HG03469 (cell line): ENCODE results near the gene DLGAP1.
"Not testable (repeated sequence)": the region's sequence is repeated elsewhere in the genome, so short reads cannot be mapped to it uniquely, and the experiment has no call there.

Source experiments
- ATAC-seq: cut with Tn5 transposase; IDR thresholded peaks from one replicate; pipeline ENCODE4 v1.9.1; 2021; ENCODE audit warnings: mild to moderate bottlenecking, moderate library complexity, moderate number of reproducible peaks; ENCODE audit not compliant: unreplicated experiment

Gene DLGAP1

DNA sequence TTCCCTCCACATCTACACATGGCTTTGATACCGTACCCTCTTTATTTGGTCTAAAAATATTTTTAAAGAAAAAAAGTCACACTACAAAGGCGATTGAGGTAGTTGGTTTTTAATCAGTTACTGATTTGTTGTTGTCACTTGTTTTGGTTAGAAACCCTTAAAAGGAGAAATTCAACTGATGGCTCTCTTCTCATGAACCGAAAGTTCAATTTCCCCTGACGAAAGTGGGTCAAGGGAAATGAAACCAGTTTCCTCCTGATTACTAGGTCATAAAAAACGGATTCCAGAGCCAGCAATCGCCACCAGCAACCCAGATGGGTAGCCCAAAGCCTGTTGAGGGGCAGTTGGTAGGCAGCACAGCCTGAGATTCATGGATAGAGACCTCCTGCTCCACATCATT is 63.2 kb downstream of the DLGAP1 start:
- ATAC-seq = no peak

DNA sequence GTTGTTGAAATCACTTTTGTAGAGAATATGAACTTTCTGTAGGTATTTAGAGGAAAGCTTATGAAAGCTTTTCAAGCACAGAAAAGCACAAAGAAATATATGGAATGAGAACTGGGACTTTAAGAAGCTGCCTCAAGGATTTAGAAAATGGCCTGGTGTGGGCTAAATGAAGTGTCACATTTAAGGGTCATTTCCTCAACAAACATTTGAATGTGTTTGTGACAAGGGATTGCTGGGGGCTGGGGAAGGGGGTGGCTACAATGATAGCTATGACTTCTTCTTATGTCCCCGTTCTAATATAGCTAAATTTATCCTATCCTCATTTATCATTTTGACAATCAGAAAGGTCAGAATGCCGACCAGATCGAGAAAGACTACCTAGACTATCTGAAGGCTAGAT is 69.2 kb downstream of the DLGAP1 start:
- ATAC-seq = no peak

DNA sequence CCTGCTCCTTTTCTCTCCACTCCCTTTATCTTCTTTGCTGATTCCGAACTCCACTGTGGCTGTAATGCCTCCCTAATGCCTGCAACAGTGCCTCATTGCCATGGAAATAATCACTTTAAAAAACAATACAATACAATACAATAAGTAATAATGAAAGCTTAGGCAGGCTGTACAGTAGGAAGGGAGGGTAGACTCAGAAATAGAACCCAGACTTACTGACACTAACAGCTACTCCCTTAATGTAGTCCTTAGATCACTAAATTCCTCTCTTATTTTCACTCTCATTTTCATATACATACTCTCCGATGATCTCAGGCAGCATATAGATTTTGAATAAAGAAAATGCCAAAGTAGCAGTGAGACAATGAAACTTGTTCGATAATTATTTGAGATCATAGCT is 70.2 kb downstream of the DLGAP1 start:
- no peak for ATAC-seq

DNA sequence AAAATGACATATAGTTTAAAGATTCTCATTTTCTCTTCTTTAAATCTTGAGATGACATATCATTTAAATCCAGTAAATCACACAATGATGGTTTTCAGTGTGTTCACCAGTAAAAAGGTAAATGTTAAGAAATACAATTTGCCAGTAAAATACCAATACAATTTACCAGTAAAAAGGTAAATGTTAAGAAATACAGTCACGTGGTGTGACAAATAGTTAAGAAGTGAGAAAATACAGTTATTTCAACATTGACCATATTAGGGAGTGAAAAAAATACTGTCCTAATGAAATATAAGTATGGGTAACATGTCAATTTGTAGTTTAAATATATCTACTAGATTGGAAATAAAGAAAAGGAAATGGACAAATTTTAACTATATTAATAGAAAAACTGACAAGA is 80.5 kb downstream of the DLGAP1 start:
- no peak for ATAC-seq

DNA sequence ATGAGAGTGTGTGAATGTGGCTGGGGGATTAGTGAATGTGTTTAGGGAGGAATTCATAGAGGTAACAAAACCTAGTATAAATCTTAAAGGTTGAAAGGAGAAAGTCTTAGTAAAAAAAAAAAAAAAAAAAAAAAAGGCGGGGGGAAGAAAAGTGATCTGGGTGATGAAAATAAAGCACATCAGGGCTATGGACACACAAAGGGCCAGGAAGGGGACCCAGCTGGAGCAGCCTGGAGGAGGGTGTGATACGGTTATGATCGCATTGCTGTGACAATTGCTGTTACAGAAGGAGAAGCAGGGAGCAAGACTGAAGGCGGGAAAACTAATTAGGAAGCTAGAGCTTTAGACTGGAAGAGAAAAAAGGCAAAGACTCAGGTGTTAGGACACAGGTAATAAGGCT is 85.4 kb downstream of the DLGAP1 start:
- ATAC-seq = no peak

DNA sequence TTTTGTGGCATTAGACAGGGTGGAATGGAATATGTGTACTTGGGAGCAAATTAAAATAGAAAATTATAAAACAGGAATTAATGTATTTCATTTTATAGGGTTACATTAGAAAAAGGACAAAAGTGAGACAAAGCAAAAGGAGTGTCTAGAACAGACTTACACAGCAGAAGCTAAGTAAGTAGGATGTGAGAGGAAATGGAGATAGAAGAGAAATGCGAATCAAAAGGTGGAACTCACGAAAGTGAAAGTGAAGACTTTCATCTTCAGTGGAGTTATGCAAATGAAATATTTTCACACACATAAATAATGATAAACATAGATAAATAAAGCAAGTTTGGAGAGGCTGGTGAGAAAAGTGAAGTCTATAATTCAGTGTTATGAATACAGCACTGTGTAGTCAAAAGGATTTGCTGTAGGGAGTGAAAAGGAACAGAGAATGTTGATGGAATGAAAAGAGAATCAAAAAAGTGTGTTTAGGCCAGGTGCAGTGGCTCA is 94.8 kb downstream of the DLGAP1 start:
- no peak for ATAC-seq

DNA sequence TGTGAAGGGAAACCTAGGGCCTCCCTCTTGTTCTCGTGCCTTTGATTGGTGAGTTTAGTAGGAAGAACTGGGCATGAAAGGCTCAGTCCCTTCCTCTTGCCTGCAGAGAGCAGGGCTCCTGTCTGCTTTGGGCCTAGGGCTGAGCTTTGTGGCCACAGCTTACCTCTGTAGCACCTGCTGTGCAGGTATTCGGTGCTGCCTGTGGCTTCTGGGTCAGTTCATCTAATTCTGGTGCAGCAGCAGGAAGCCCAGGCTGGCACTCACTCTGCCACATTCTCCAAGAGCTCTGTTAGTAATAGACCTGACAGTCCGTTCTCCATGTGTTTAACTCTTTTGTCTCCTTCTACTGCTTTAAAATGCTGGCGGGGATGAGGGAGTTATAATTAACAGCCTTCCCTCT is 96.5 kb downstream of the DLGAP1 start:
- no peak for ATAC-seq

DNA sequence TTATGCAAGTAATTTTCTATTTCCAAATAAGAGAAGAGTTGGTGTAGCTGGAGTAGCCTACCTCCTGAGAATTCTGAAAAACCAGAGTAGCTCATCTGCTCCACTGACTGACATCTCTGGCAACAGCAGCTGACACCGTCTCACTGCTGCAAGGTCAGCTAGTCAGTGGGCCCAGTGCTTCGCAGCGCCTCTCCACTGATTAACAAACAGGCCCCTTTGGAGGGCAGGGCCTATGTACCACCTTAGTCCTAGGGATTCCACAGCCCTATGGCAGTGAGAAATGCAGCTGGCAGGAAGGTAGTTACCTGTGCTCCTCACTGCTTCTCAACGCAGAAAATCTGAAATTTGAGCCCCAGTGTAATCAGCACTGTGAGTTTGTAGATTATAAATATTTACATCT is 97.5 kb downstream of the DLGAP1 start:
- no peak for ATAC-seq

DNA sequence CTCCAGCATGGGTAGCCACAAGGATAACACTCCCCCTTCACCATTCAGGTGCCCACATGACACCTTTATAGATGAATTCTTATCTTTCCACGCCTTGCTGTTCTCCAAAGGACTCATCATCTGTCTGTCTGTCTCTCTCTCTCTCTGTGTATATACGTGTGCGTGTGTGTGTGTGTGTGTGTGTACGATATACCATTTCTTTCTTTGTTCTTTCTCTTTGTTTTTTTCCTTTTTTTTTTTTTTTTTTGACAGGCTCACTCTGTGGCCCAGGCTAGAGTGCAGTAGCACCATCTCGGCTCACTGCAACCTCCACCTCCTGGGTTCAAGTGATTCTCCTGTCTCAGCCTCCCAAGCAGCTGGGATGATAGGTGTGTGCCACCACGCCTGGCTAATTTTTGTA is 98.2 kb downstream of the DLGAP1 start:
- ATAC-seq = no peak

DNA sequence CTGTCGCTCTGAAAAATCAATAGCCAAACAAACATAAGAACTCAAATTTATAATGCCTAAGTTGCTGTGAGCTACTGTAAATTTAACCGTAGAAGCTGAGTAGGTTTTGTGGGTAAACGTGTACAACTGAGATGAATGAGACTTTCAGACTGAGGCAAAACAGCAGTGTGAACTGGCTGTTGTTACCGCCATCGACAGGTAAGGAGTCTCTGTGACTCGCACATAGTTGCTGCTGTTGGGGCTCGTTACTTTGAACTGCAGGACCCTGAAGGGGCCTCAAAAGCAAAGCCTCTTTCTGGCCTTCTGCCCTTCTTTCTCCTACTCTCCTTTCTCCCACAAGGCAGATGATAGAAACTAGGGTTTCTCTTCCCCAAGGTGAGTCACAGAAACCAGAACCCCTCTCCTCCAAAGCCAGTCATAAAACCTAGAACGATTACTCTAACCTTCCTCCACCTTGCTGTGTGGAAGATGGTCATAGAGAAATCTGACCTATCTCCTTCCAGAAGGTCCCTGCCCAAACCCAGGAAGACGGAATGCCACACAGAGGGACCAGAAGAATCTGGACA is 101.2 kb downstream of the DLGAP1 start:
- no peak for ATAC-seq

DNA sequence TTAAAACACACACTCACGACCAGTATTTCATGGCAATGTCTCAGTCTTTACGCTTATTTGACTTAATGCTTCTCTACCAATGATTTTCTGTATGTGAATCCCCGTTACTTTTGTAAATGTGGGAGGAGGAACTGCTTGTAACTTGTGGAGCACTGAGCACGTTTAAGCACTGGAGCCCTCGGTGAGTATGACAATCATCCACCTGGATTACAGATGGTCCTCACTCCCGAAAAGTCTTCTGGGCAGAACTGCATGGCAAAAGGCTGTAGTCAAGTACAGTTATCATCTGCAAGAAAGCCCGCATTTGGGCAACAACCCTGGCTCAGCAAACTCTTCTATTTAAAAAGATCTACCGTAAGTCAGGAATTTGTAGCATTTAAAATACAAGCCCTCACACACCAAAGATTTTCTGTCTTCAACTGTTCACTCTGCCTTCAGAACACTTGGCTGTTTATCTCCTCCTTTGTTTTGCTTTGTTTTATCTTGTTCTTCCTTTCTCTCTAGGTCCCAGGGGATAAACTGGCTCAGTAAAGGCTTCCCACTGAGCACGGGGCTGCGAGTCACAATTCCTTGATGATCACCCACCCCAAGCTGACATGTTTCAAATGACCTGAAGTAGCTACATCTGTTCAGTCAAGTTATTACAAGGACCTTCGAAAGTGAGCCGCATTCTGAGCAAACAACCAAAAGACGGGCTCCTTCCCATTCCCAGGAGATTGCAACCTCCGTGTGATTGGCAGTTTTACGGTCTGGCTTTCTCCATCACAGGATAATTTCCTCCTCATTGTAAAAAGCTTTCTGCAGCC is 102.2 kb downstream of the DLGAP1 start:
- no peak for ATAC-seq

DNA sequence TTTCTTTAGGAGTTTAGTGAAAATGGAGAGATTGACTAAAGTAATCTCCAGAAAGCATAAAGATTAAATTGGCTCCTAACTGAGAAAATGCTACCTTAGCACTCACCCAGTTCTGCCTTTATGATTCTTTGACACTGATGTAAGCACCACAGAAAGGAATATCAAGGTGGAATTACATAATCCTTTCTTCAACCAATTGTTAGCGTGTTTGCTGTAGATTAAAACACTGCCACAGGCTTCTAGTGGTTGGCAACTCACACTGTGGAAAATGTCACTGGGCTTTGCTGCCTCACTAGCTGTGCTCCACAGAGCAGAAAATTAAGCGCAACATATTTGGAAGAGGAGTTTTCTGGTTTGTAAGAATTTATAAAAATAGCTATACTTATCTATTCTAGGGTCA is 104.1 kb downstream of the DLGAP1 start:
- no peak for ATAC-seq

DNA sequence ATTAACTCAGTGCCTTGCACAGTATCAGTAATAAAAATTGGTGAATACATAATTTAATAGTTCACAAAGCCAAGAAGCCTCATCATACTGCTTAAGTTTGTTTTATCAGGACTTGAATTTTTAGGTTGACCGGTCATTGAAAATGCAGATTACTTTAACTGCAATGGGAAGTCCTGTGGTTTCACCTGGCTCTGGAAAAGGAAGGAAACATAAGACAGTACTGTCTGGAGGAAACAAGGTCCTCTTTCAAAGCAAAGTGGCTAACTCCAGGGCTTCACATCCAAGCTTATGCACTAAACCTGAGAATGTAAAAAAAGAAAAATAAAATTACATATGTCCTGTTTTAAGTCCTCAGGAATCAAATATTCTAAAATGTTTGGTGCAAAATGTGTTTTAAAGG is 119.7 kb downstream of the DLGAP1 start:
- no peak for ATAC-seq

DNA sequence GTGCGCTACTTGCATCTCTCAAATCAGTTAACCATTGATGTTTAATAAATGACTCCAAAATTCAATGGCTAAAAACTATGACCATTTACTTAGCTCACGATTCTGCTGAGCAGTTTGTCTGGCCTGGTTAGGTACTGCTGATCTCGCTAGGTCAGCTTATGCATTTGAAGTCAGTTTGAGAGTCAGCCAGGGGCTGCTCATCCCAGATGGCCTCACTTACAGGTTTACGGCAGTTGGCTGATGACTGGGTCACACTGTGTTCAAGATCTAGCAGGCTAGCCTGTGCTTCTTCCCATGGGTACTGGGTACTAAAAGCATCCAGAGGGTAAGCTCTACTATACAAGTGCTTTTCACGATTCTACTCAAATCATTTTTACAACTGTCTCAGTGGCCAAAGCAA is 122.1 kb downstream of the DLGAP1 start:
- ATAC-seq = no peak

DNA sequence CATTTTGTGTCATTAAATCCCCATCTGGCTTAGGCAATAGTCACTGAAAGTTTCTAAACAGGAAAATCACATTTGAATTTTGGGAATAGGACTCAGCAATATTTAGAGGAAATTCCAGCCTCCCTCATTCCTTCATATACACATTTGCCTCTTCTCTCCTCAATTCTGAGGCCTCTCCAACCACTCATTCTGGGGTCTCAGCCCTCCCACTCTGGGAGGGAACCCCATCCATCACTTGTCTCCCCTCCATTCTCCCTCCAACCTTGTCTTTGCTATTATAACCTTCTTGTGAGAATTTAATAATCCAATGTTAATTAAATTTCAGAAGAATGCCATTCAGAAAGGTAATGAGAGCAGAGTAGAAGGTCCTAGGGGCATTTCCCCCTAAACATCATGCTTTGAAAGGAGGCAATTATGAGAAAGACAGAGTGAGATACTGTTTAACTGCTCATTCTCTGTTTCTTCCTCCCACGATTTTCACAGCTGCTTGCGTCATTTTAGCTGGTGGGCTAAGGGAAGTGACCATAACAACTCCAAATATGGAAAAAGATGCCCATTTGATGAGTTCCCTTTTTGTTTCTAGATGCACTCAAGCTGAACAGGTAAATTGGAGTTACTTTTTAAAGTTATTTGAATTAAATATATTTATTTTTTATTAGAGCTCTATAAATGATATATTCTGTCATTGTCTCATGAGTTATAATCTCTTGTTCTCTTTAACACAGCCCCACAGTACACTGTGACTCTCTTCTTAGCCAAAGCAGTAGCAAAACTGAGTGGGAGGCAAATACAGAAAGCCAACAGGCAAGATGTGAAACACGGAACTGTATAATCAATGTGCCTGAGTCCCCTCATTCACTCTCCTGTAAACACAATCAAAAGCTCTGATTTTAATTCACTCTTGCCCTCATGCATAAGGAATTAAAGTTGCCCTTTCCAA is 135.1 kb downstream of the DLGAP1 start:
- no peak for ATAC-seq

DNA sequence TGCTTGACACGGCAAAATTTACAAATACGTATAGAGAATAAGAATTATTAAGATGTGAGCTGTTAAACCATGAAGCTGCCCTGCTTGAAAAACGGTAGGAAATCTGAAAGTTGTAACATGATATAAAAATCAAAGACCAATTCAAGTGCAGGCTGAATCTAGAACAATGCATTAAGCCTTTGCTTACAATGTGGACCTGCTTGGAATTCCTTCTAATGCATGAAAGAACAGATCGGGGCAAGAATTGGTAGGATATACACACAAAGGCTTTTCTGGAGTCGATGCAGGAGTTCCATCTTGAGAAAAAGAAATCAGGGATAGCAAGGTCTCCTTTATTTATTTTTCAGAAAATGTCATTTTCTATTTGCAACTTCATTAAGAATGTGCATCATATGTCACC is 136.8 kb downstream of the DLGAP1 start:
- ATAC-seq = no peak

DNA sequence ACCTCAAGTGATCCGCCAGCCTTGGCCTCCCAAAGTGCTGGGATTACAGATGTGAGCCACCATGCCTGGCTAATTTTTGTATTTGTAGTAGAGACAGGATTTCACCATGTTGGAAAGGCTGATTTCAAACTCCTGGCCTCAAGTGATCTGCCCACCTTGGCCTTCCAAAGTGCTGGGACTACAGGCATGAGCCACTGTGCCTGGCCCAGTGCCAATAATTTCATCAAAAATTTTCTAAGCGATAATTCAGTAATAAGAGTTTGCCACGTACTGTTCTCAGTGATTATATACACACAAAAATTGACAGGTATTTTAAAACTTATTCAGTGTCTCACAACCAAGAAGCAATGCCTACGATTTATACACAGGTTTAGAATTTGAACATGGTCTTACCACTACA is 143.2 kb downstream of the DLGAP1 start:
- ATAC-seq = not testable (repeated sequence)

DNA sequence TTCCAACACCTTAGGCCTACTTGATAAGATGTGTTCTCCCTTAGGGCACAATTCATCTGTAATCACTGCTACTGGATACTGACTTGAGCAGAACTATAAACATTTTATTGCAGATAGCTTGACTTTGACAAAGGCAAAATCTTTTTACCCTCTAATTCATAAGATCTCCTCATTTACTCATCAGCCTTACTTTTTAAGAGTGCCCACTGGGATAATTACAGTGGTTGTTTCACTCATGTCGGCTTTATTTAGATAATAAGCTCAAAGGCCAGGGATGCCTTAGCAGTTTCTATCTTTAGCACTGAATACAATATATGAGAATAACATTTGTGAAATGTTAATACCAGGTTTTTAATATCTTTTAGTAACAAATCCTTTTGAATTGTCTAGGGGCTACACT is 144.0 kb downstream of the DLGAP1 start:
- ATAC-seq = no peak

DNA sequence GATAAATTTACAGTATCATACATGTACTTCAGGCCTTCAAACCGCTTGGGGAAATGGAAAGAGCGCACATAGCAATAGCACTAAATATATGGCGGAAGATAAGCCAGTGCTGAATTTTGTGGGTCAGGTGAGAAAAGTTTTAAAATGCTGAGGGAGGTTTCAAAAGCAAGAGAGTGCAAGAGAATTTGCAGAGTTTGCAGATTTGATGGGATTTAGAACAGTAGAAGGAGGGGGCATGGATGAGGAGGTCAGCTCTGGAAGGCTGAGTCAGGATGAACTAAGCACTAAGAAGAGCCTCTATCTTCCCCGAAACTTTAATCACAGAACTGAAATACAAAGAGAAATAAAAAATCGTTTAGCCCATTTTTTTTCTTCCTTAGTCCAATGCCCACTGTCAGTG is 145.9 kb downstream of the DLGAP1 start:
- no peak for ATAC-seq

DNA sequence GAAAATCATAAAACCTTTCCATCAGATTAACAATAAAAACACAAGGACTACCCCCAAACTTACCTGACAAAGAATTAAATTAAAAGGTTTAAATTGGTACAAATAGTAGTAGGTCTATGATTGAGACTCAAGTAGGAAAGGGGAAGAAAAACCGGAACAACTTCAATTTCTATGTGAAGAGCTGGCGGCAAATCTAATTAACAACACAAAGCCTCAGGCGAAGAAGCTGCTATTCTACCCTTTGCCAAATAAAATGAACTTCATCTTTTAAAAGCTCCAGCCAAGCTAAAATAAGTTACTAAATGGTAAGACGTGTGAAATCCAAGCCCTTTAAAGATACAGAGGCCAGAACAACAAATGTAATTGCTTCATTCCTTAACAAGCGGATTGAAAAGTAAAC is 146.5 kb downstream of the DLGAP1 start:
- ATAC-seq = no peak

DNA sequence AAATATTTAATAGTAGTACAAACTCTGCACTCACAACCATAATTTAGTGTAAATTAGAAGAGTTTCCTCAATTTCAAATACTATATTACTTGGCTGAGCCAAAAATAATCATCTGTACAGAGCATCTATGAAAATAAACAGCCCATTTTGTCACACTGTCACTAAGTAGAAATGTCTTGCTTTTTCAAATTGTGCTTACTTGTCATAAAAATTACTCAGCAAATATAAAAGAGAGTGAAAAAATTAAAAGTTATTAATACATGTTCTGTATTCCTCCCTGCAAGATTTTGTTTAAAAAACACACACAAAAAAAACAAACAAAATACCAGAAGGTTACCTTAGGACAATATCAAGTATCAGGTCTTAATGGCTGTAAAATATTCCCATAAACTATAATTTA is 155.7 kb downstream of the DLGAP1 start:
- no peak for ATAC-seq

DNA sequence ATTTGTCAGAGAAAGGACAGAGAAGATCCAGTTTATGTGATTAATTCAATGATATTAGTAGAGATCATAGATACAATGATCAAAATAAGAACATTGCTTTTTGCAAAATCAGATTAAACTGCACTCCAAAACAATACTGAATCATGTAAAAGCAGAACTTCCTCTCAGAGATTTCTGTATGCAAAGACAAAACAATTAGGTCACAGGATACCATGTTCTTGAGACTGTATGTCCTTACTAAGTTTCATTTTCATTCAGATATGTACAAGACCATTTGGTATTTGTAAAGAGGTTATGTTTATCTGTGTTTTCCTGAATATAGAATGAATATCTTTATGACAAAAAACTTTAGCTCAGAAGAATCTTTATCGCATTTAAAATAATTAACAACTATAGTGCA is 161.8 kb downstream of the DLGAP1 start:
- ATAC-seq = no peak
